ENCODE measurements around the gene KCNJ6. TPM values are rescaled to one million over a fixed set of nuclear protein-coding genes. Genes with fewer than 3 reads are reported as not detected.

Gene KCNJ6
- polyA plus RNA-seq, 3 donors from 2014 or later: not detected

- no peaks in the 10 kb centered on the region for H3K36me3 Mint-ChIP-seq
- no peaks in the 10 kb centered on the region for H3K9me3 Mint-ChIP-seq
- no peak for DNase-seq
- H3K4me1 Mint-ChIP-seq: no peaks in the 10 kb centered on the region
- peaks cover 2 to 5% (median 4%) of the 10 kb centered on the region in 3 donors for H3K27me3 Mint-ChIP-seq (ENCODE audit: low read depth in 3 of 3)
- H3K4me3 Mint-ChIP-seq: no peak overlapping the region
- no peak overlapping the region for H3K27ac Mint-ChIP-seq
Measured at GRCh38 chr21:37759777-37760176, 156.5 kb downstream of the KCNJ6 start.

- H3K36me3 Mint-ChIP-seq: no peaks in the 10 kb centered on the region
- no peak overlapping the region for H3K4me3 Mint-ChIP-seq
Measured at GRCh38 chr21:37758982-37759381, 157.3 kb downstream of the KCNJ6 start.

DNA sequence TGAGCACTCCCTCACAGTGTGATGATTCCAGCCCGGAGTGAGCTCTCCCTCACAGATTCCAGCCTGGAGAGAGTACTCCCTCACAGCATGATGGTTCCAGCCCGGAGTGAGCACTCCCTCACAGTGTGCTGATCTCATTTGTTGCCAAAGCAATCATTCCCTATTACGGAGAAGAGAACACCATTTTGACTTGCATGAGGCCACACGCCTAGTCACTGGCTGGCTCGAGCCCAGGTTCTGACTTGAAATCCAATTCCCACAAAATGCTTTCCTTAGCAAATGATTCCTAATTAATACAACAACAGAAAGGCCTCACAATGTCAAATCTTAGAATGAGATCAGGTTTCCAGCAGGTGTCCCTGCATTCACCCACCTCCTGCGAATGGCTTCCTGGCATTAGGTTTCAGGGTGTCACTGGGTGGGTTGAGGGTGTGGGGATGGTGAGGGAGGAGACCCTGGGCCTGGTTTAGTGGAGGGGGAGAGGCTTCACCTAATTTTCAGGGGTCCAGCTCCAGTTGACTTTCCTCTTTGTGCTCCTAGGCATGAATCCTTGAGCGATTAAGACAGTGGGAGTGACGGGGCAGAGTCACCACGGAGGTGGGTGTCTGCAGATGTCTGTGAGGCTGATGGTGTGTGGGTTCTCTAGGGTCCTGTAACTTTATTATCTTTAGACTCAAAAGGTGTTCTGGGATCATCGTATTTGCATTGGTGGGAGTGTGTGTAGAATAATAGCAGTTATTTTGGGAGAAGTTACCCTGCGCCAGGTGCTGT, 158.5 kb downstream of the KCNJ6 start:
- no peak for DNase-seq
- H3K27ac Mint-ChIP-seq: no peak overlapping the region
- peaks cover 3 to 4% (median 4%) of the 10 kb centered on the region in 3 donors for H3K27me3 Mint-ChIP-seq (ENCODE audit: low read depth in 3 of 3)
- H3K36me3 Mint-ChIP-seq: no peaks in the 10 kb centered on the region
- H3K4me3 Mint-ChIP-seq: no peak overlapping the region
- no peaks in the 10 kb centered on the region for H3K9me3 Mint-ChIP-seq
- no peaks in the 10 kb centered on the region for H3K4me1 Mint-ChIP-seq

More at GRCh38 chr21:37758982-37759381, 157.3 kb downstream of the KCNJ6 start:
- H3K4me1 Mint-ChIP-seq: no peaks in the 10 kb centered on the region
- H3K27me3 Mint-ChIP-seq (ENCODE audit: low read depth in 3 of 3): peaks cover 3 to 4% (median 4%) of the 10 kb centered on the region in 3 donors
- DNase-seq: no peak
- H3K27ac Mint-ChIP-seq: no peak overlapping the region
- H3K9me3 Mint-ChIP-seq: no peaks in the 10 kb centered on the region

GRCh38 chr21:37753122-37753599, 163.1 kb downstream of the KCNJ6 start:
- no peak for DNase-seq
- H3K9me3 Mint-ChIP-seq: no peaks in the 10 kb centered on the region
- H3K4me3 Mint-ChIP-seq: no peak overlapping the region
- H3K4me1 Mint-ChIP-seq: no peaks in the 10 kb centered on the region
- no peak overlapping the region for H3K27ac Mint-ChIP-seq
- H3K36me3 Mint-ChIP-seq: no peaks in the 10 kb centered on the region
- H3K27me3 Mint-ChIP-seq (ENCODE audit: low read depth in 3 of 3): peaks cover 0 to 9% (median 6%) of the 10 kb centered on the region in 3 donors

DNA sequence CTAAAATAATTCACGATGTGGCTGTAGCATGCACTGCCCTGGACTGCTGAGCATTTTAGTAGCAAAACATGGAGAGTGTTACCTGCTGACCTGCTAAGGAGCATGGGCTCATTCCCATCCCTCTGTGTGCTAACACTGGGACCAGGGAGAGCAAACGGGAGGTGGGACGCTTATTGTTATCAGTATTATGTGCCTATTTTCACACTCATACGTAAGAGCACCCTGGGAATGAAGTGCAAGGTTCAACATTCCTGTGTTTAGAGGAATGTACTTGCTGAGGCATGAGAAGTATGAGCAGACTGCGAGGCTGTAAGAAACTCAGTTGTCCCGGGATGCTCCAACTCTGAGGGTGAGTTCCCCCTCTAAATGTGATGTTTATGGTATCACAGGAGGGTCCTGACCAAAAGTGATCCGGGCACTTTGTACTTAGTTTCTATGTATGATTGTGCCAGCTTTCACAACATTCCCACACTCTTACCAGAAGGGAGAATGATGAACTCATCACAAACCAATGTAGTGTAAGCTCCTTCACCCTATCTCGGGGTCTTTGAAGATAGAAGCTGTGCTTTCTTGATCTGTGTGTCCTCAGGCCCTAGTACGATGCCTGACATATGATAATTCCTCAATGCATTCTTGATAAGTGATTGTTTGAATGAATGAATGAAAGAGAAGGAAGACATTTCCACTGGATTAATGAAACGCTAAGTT, 164.8 kb downstream of the KCNJ6 start:
- Mint-ChIP-seq H3K4me3 (no peak overlapping the region), H3K4me1 (no peaks in the 10 kb centered on the region), H3K9me3 (no peaks in the 10 kb centered on the region), H3K36me3 (no peaks in the 10 kb centered on the region), H3K27me3 (ENCODE audit: low read depth in 3 of 3) (peaks cover 0 to 9% (median 6%) of the 10 kb centered on the region in 3 donors), H3K27ac (no peak overlapping the region)
- no peak for DNase-seq

DNA sequence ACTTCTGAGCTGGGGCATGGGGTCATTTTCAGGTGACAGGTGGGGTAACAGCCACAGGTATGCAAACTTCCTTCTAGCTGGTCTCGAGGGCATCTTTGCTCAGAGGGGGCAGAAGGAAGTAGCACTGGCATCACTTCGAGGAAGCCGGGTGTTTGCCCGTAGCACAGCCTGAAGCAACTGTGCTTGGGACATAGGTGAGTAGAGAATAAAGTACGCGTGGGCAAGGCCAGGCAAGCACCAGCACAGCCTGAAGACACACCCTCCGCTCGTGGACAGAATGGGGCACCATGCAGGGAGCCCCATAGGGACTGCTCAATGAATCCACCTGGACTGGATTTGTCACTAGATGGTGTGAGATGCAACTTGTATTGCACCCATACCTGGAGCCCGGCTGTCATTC, 167.1 kb downstream of the KCNJ6 start:
- H3K9me3 Mint-ChIP-seq: no peaks in the 10 kb centered on the region
- peaks cover 0 to 7% (median 4%) of the 10 kb centered on the region in 3 donors for H3K27me3 Mint-ChIP-seq (ENCODE audit: low read depth in 3 of 3)
- H3K4me1 Mint-ChIP-seq: no peaks in the 10 kb centered on the region
- no peak overlapping the region for H3K27ac Mint-ChIP-seq
- no peak overlapping the region for H3K4me3 Mint-ChIP-seq
- no peaks in the 10 kb centered on the region for H3K36me3 Mint-ChIP-seq
- DNase-seq: no peak

DNA sequence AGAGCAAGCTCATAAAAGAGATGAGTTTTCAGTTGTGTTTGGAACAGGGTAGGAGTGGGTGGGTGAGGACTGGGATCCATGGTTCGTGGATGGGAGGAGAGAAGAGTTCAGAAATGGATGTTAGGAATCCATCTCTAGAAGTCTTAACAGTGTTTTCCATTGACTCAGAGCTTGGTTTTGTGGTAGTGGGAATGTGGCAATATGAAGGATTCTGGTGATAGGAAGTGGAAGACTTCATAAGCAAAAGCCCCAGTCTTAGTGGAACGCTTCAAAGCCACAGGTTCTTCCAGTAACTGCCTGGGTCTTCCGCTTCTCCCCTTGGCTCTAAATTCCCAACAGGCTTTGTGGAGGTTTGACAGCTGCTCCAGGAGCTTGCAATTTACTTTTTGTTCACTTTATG, 167.9 kb downstream of the KCNJ6 start:
- Mint-ChIP-seq H3K27ac (no peak overlapping the region), H3K27me3 (ENCODE audit: low read depth in 3 of 3) (peaks cover 0 to 7% (median 4%) of the 10 kb centered on the region in 3 donors), H3K9me3 (no peaks in the 10 kb centered on the region), H3K4me3 (no peak overlapping the region), H3K36me3 (no peaks in the 10 kb centered on the region), H3K4me1 (no peaks in the 10 kb centered on the region)
- DNase-seq: no peak

DNA sequence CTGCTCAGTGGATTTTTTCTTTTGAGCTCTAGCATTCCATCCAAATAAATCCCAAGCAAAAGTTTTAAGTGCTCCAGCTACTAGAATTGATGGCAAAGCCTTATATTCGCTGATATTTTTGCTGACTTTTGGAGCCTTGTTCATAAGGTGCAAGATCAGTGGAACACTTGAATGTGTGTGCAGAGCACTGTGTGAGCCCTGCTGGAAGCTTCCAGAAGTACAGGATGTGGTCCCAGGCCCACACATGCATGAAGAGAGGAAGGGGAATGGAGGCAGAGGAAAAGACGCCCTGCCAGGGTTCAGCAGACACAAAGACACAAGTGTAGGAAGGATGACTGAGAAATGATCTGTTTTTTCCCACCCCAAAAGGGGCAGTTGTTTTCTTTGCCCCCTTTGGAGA, 169.4 kb downstream of the KCNJ6 start:
- Mint-ChIP-seq H3K36me3 (no peaks in the 10 kb centered on the region), H3K9me3 (no peaks in the 10 kb centered on the region), H3K27me3 (ENCODE audit: low read depth in 3 of 3) (peaks cover 0 to 7% (median 4%) of the 10 kb centered on the region in 3 donors), H3K27ac (no peak overlapping the region), H3K4me1 (no peaks in the 10 kb centered on the region), H3K4me3 (no peak overlapping the region)
- DNase-seq: no peak

- H3K27me3 Mint-ChIP-seq (ENCODE audit: low read depth in 3 of 3): peaks cover 0 to 6% (median 2%) of the 10 kb centered on the region in 3 donors
- no peak overlapping the region for H3K4me3 Mint-ChIP-seq
- H3K36me3 Mint-ChIP-seq: no peaks in the 10 kb centered on the region
Measured at GRCh38 chr21:37744551-37744950, 171.7 kb downstream of the KCNJ6 start.

DNA sequence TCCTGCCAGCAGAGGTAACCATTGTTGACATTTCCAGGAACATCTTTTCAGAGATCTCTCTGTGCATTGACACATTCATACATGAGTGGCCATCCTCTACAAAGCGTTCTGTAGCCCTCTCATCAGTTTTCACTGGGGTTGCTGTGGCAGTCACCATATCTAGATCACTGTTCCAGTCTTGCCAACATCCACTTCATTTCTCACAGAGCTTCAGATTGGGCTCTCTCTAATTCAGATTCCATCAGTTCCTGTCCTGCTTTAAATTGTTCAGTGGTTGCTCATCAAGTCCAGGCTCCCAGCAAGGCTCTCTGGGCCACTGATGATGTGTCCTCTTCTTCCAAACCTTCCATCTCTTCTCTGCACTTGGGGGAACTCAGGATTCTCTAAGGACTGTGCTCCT, 173.7 kb downstream of the KCNJ6 start:
- Mint-ChIP-seq H3K36me3 (no peaks in the 10 kb centered on the region), H3K4me3 (no peak overlapping the region)
- DNase-seq: no peak

More at GRCh38 chr21:37744551-37744950, 171.7 kb downstream of the KCNJ6 start:
- DNase-seq: no peak
- Mint-ChIP-seq H3K9me3 (no peaks in the 10 kb centered on the region), H3K4me1 (no peaks in the 10 kb centered on the region), H3K27ac (no peak overlapping the region)

DNA sequence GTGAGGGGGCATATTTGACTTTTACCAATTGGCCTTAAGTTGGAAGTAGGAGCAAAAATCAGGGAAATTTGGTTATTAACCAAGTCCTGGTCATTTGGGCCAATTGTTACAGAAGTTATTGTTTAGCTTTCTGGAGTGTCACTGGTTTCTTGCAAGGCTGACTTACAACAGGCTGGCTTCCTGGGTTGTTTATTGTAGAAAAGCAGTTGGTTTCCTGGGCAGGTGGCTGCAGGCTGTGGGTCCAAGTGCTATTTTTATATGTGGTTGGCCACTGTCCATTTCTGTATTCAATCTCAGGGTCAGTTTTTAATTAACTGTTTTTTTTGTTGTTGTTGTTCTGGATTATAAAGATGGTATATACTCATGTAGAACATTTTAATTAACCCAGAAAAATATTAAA, 174.1 kb downstream of the KCNJ6 start:
- DNase-seq: no peak
- Mint-ChIP-seq H3K36me3 (no peaks in the 10 kb centered on the region), H3K4me1 (no peaks in the 10 kb centered on the region), H3K27ac (no peak overlapping the region), H3K9me3 (no peaks in the 10 kb centered on the region), H3K27me3 (ENCODE audit: low read depth in 3 of 3) (peaks cover 0 to 13% (median 2%) of the 10 kb centered on the region in 3 donors), H3K4me3 (no peak overlapping the region)

More for the DNA sequence above, 173.7 kb downstream of the KCNJ6 start:
- Mint-ChIP-seq H3K9me3 (no peaks in the 10 kb centered on the region), H3K4me1 (no peaks in the 10 kb centered on the region), H3K27ac (no peak overlapping the region), H3K27me3 (ENCODE audit: low read depth in 3 of 3) (peaks cover 0 to 13% (median 2%) of the 10 kb centered on the region in 3 donors)

DNA sequence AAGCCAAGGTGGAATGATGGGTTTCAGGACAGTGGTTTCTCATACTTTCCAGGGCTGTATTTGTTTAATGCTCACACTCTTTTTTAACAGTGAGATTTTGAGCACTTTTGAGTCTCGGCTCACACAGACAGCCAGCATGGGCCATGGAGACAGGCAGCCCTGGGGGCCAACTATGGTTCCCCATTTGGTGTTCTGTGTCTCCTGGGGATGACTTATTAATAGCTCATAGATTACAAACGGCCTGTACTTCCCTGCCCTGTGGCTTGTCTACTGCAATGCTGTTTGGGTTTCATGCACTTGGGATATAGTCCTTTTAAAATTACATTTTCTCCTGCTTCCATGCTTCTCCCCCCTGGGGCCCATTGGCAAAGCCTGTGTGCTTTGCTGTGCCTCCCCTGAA, 178.3 kb downstream of the KCNJ6 start:
- peaks cover 0 to 2% (median 0%) of the 10 kb centered on the region in 6 donors for H3K9me3 Mint-ChIP-seq
- H3K4me3 Mint-ChIP-seq: no peak overlapping the region
- no peaks in the 10 kb centered on the region for H3K4me1 Mint-ChIP-seq
- H3K27ac Mint-ChIP-seq: no peak overlapping the region
- peaks cover 2 to 12% (median 7%) of the 10 kb centered on the region in 3 donors for H3K27me3 Mint-ChIP-seq (ENCODE audit: low read depth in 3 of 3)
- no peaks in the 10 kb centered on the region for H3K36me3 Mint-ChIP-seq
- no peak for DNase-seq

DNA sequence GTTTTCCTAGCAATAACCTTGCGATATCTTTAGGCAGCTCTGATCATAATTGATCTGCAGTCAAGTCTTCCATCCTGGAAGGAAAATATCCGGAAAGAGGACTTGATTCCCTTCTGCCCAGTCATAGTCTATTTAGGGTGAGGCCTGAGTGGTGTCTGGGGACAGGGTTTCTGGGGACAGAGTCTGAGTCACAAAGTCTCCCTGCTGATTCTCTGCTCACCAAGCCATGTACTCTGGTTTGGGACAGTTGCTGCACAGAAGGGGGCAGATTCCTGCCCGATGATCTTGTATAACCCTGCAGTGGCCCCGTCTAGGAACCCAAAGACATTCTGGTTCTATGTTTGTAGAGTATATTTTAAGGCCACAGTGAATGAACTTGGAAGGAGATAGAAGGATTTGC, 178.8 kb downstream of the KCNJ6 start:
- Mint-ChIP-seq H3K27ac (no peak overlapping the region), H3K27me3 (ENCODE audit: low read depth in 3 of 3) (peaks cover 2 to 11% (median 7%) of the 10 kb centered on the region in 3 donors), H3K4me1 (no peaks in the 10 kb centered on the region), H3K4me3 (no peak overlapping the region), H3K36me3 (no peaks in the 10 kb centered on the region), H3K9me3 (peaks cover 0 to 2% (median 0%) of the 10 kb centered on the region in 6 donors)
- no peak for DNase-seq

- Mint-ChIP-seq H3K36me3 (no peaks in the 10 kb centered on the region), H3K4me1 (no peaks in the 10 kb centered on the region), H3K4me3 (no peak overlapping the region), H3K9me3 (peaks cover 0 to 2% (median 0%) of the 10 kb centered on the region in 6 donors), H3K27ac (no peak overlapping the region), H3K27me3 (ENCODE audit: low read depth in 3 of 3) (peaks cover 3 to 13% (median 7%) of the 10 kb centered on the region in 3 donors)
- DNase-seq: no peak
Measured at GRCh38 chr21:37734846-37735245, 181.4 kb downstream of the KCNJ6 start.
